Pancreas (tissue), 10 donors: ENCODE measurements around the gene NOS1. TPM values are rescaled to one million over a fixed set of nuclear protein-coding genes. Genes with fewer than 3 reads are reported as not detected.

ENCODE experiments used
- ATAC-seq, 4 donors: fragments of 200-7000 bp; cut with Tn5 transposase; one replicate each; pipeline versions ENCODE4 v1.8.0 to v1.9.1; 2020; ENCODE audit warnings: mild to moderate bottlenecking in 4 of 4, moderate library complexity in 4 of 4
- DNase-seq, 6 donors: peaks; one replicate each; pipeline ENCODE4 v3.0.0-alpha.2; 2020
- FAIRE-seq: peaks from 2 replicates; lab custom pipeline; 2012; peaks lifted over from hg19 to GRCh38; lab: Jason Lieb, UNC
- H3K27ac ChIP-seq, 4 donors: fragments of 200-600 bp; sonication (generic); 1 replicate in 3 of 4; 2 replicates in 1 of 4; pipeline versions ENCODE4 v1.5.0 to v1.8.0; 2020
- H3K27me3 ChIP-seq, 4 donors: fragments of 200-600 bp; one replicate each; pipeline ENCODE4 v1.8.0; 2021
- H3K36me3 ChIP-seq, 3 donors: fragments of 200-600 bp; sonication (generic) in 1 of 3; one replicate each; pipeline versions ENCODE4 v1.5.0 to v1.8.0; 2020 to 2021
- H3K4me1 ChIP-seq, 3 donors: fragments of 200-600 bp; one replicate each; pipeline ENCODE4 v1.8.0; 2021
- H3K4me3 ChIP-seq, 4 donors: fragments of 200-600 bp; sonication (generic) in 2 of 4; one replicate each; pipeline versions ENCODE4 v1.5.0 to v1.8.0; 2020 to 2021
- H3K9me3 ChIP-seq, 4 donors: fragments of 200-600 bp; one replicate each; pipeline ENCODE4 v1.8.0; 2021
- CTCF ChIP-seq, 4 donors: fragments of 200-600 bp; sonication (generic) in 3 of 4; IDR thresholded peaks; one replicate each; pipeline versions ENCODE4 v1.5.0 to v1.8.0; 2021; ENCODE audit warnings: antibody characterized with exemption in 4 of 4
- WGBS, 2 donors: extraction: QIAGEN DNeasy Blood & Tissue Kit; methylation state at CpG; one replicate each; pipeline ENCODE4 v1.1.7; 2013; 5-methylcytosine and 5-hydroxymethylcytosine counted together
- intact Hi-C, 3 donors: fragments of 100-400 bp; cut with DNase I; formaldehyde crosslinking; loops; one replicate each; pipeline versions ENCODE4 v1.11.1 to v1.14.2; 2022
- polyA plus RNA-seq, 2 donors: library from polyadenylated mRNA; stranded (reverse); fragments of 200-250 nt; gene quantifications; one replicate each; pipeline ENCODE4 v1.2.3, GENCODE V29; 2013
- total RNA-seq, 6 donors: library from RNA; stranded (reverse); fragmentation: NEBNext Ultra II Directional in 4 of 6; extraction: Animal tissue kit (Norgen Biotek cat#: 25700) in 4 of 6; gene quantifications; one replicate each; pipeline versions ENCODE4 v1.2.1 to v1.2.4, GENCODE V29; 2021 to 2023
- donor health status: healthy with polysubstance abuse.
- donor health status: DM: no; HTN: no; CAD: no; lungs with moderate emphysema.
- donor health status: DM: no; HTN: no; CAD: no.
- donor health status: control.
- donor health status: control.
- donor health status: Bipolar disorder and iron deficiency.
- donor health status: DM: yes; HTN: yes; CAD: no.
- donor health status: DM: no; HTN: no; CAD: no.
- donor health status: DM: no; HTN: no; CAD: no.
- donor health status: DM: yes; HTN: yes; CAD: no.

The NOS1 gene
- total and polyA plus RNA-seq, 8 donors, result 0.14 to 2.0 (median 0.91) TPM

GRCh38 chr12:117234441-117234840, 127.0 kb downstream of the NOS1 start:
- FAIRE-seq (no peak), ATAC-seq (no peak), DNase-seq (no peak)
- H3K4me1 ChIP-seq, result no peaks in the 10 kb centered on the region
- no peak for TF ChIP-seq CTCF (IDR thresholded peaks at IDR 0.05)
- no peaks in the 10 kb centered on the region for H3K9me3 ChIP-seq
- no peaks in the 10 kb centered on the region for H3K27me3 ChIP-seq
- no peaks in the 10 kb centered on the region for H3K36me3 ChIP-seq
- H3K27ac ChIP-seq, result no peak overlapping the region
- intact Hi-C loops, result no loop called here
- H3K4me3 ChIP-seq, result no peak overlapping the region
- WGBS, 2 donors, result 90 to 94% methylated on average over 15 of the region's 15 CpGs

GRCh38 chr12:117231750-117232149, 129.7 kb downstream of the NOS1 start:
- H3K4me1 ChIP-seq, result no peaks in the 10 kb centered on the region
- FAIRE-seq, result no peak
- no peak for DNase-seq
- no peaks in the 10 kb centered on the region for H3K36me3 ChIP-seq
- ATAC-seq, result no peak
- no peak overlapping the region for H3K4me3 ChIP-seq
- 88 to 93% methylated on average over 11 of the region's 11 CpGs for WGBS, 2 donors
- H3K27me3 ChIP-seq, result no peaks in the 10 kb centered on the region
- TF ChIP-seq CTCF (IDR thresholded peaks at IDR 0.05), result no peak
- no peak overlapping the region for H3K27ac ChIP-seq
- intact Hi-C loops, result no loop called here
- H3K9me3 ChIP-seq, result no peaks in the 10 kb centered on the region

GRCh38 chr12:117228239-117228638, 133.2 kb downstream of the NOS1 start:
- DNase-seq (no peak), FAIRE-seq (no peak), ATAC-seq (no peak)
- TF ChIP-seq CTCF (IDR thresholded peaks at IDR 0.05), result no peak
- no peaks in the 10 kb centered on the region for H3K9me3 ChIP-seq
- no peak overlapping the region for H3K27ac ChIP-seq
- H3K4me1 ChIP-seq, result no peaks in the 10 kb centered on the region
- no peaks in the 10 kb centered on the region for H3K27me3 ChIP-seq
- no peaks in the 10 kb centered on the region for H3K36me3 ChIP-seq
- no peak overlapping the region for H3K4me3 ChIP-seq
- WGBS, 2 donors, result 78 to 80% methylated on average over 2 of the region's 2 CpGs
- intact Hi-C loops, result no loop called here

- 71 to 74% methylated on average over 12 of the region's 12 CpGs for WGBS, 2 donors
- TF ChIP-seq CTCF (IDR thresholded peaks at IDR 0.05), result no peak
These were observed 134.3 kb downstream of the NOS1 start for GRCh38 chr12:117227000-117227653.

GRCh38 chr12:117226505-117226904, 134.9 kb downstream of the NOS1 start:
- WGBS, 2 donors, result 83 to 89% methylated on average over 10 of the region's 10 CpGs
- no peak for FAIRE-seq
- intact Hi-C loops, result no loop called here
- Histone ChIP-seq H3K27ac (no peak overlapping the region), H3K36me3 (no peaks in the 10 kb centered on the region), H3K27me3 (no peaks in the 10 kb centered on the region), H3K9me3 (no peaks in the 10 kb centered on the region), H3K4me1 (no peaks in the 10 kb centered on the region), H3K4me3 (no peak overlapping the region)
- no peak for ATAC-seq
- no peak for DNase-seq
- TF ChIP-seq CTCF (IDR thresholded peaks at IDR 0.05), result no peak

More at GRCh38 chr12:117227000-117227653, 134.3 kb downstream of the NOS1 start:
- no peaks in the 10 kb centered on the region for H3K4me1 ChIP-seq
- FAIRE-seq (no peak), ATAC-seq (no peak), DNase-seq (no peak)
- H3K27ac ChIP-seq, result no peak overlapping the region
- intact Hi-C loops, result no loop called here
- H3K4me3 ChIP-seq, result no peak overlapping the region
- H3K27me3 ChIP-seq, result no peaks in the 10 kb centered on the region
- H3K9me3 ChIP-seq, result no peaks in the 10 kb centered on the region
- no peaks in the 10 kb centered on the region for H3K36me3 ChIP-seq
